A549 (cell line): ENCODE results near the gene NEGR1. TPM values are rescaled to one million over a fixed set of nuclear protein-coding genes. Genes with fewer than 3 reads are reported as not detected.
A peak's percentile ranks its signal among the peaks of the same experiment; 100 is the strongest.

Experiments
- ATAC-seq, 2 experiments: fragments of 200-7000 bp in 1 of 2; fragments of >200 bp in 1 of 2; cut with Nextera tagmentation in 1 of 2; cut with Tn5 transposase in 1 of 2; 3 replicates each; pipeline versions ENCODE4 v1.8.0 to v1.9.1; 2018 to 2020; ENCODE audit warnings: mild to moderate bottlenecking in 1 of 2, moderate library complexity in 1 of 2
- CTCF ChIA-PET: fragments of 300-600 bp; sonication (Branson Sonifier 250); formaldehyde crosslinking; extraction: SDS; loops from one replicate; lab custom pipeline; 2021; ENCODE audit warnings: antibody characterized with exemption, inconsistent platforms; lab: Yijun Ruan, JAX
- POLR2A ChIA-PET: fragments of 350-600 bp; formaldehyde crosslinking; extraction: SDS; loops from one replicate; lab custom pipeline; 2021; ENCODE audit warnings: antibody characterized with exemption, inconsistent platforms; lab: Yijun Ruan, JAX
- DNase-seq, 2 experiments: peaks; one replicate each; pipeline versions ENCODE4 v3.0.0 to v3.0.0-alpha.2; 2011 to 2016; ENCODE audit warnings: low read depth in 1 of 2, low spot score in 1 of 2
- FAIRE-seq: peaks from 2 replicates; lab custom pipeline; 2011; peaks lifted over from hg19 to GRCh38; lab: Jason Lieb, UNC
- H3K27ac ChIP-seq, 2 experiments: fragments of >200 bp; sonication (Bioruptor Twin); formaldehyde crosslinking; 3 replicates each; pipeline ENCODE4 v1.5.1; 2016 to 2017
- H3K4me1 ChIP-seq: fragments of >200 bp; sonication (Bioruptor Twin); formaldehyde crosslinking; 3 replicates; pipeline ENCODE4 v1.6.1; 2016
- H3K4me2 ChIP-seq: fragments of >200 bp; sonication (Bioruptor Twin); formaldehyde crosslinking; 3 replicates; pipeline ENCODE4 v1.6.1; 2016
- H3K4me3 ChIP-seq: fragments of >200 bp; sonication (Bioruptor Twin); formaldehyde crosslinking; 3 replicates; pipeline ENCODE4 v1.5.1; 2016
- H3K9me3 ChIP-seq: fragments of >200 bp; sonication (Bioruptor Twin); formaldehyde crosslinking; 3 replicates; pipeline ENCODE4 v1.6.1; 2016
- BCL3 ChIP-seq: fragments of >200 bp; sonication (Bioruptor Twin); formaldehyde crosslinking; IDR thresholded peaks from 3 replicates; pipeline ENCODE4 v1.6.1; 2016
- BHLHE40 ChIP-seq: IDR thresholded peaks from 2 replicates; pipeline ENCODE4 v1.6.1; 2012; ENCODE audit warnings: low read depth, low read length, inconsistent platforms
- EHMT2 ChIP-seq: fragments of 200-600 bp; sonication (generic); IDR thresholded peaks from 2 replicates; pipeline ENCODE4 v1.6.1; 2016; ENCODE audit warnings: antibody characterized with exemption, low read depth, mild to moderate bottlenecking, moderate library complexity
- ELK1 ChIP-seq: fragments of 150-350 bp; IDR thresholded peaks from 2 replicates; pipeline ENCODE4 v1.6.1; 2014; ENCODE audit warnings: low read depth, mild to moderate bottlenecking, low read length
- ESRRA ChIP-seq: fragments of 150-350 bp; IDR thresholded peaks from 2 replicates; pipeline ENCODE4 v1.6.1; 2014; ENCODE audit warnings: mild to moderate bottlenecking, low read length, borderline replicate concordance
- FOSB ChIP-seq: fragments of 250-450 bp; sonication (Bioruptor Pico); IDR thresholded peaks from 2 replicates; pipeline ENCODE4 v1.5.0; 2020; ENCODE audit warnings: mild to moderate bottlenecking, moderate library complexity
- GATA3 ChIP-seq: IDR thresholded peaks from 2 replicates; pipeline ENCODE4 v1.6.1; 2012; ENCODE audit warnings: borderline replicate concordance
- HEYL ChIP-seq: fragments of 250-450 bp; sonication (Bioruptor Pico); IDR thresholded peaks from 2 replicates; pipeline ENCODE4 v1.8.0; 2021; ENCODE audit warnings: mild to moderate bottlenecking, moderate library complexity
- HOXB5 ChIP-seq: fragments of 250-450 bp; sonication (Bioruptor Pico); IDR thresholded peaks from 2 replicates; pipeline ENCODE4 v1.5.0; 2020; ENCODE audit warnings: mild to moderate bottlenecking, moderate library complexity
- MAX ChIP-seq: IDR thresholded peaks from 2 replicates; pipeline ENCODE4 v1.6.1; 2012
- MYC ChIP-seq: IDR thresholded peaks from 2 replicates; pipeline ENCODE4 v1.6.1; 2012; ENCODE audit warnings: mild to moderate bottlenecking, inconsistent platforms, low read length, improper control_type of control experiment, borderline replicate concordance
- NFE2L2 ChIP-seq: fragments of 150-350 bp; conservative IDR thresholded peaks from 2 replicates; pipeline ENCODE4 v1.6.1; 2014; ENCODE audit warnings: low read length
- POLR2A ChIP-seq: IDR thresholded peaks from 2 replicates; pipeline ENCODE4 v1.6.1; 2012; ENCODE audit warnings: mild to moderate bottlenecking, low read length
- POLR2AphosphoS2 ChIP-seq: conservative IDR thresholded peaks from 2 replicates; pipeline ENCODE4 v1.6.1; 2012; ENCODE audit warnings: low read length, improper control_type of control experiment, inconsistent platforms
- RAD21 ChIP-seq, 2 experiments: fragments of >200 bp in 1 of 2; sonication (Bioruptor Twin) in 1 of 2; formaldehyde crosslinking in 1 of 2; IDR thresholded peaks in 1 of 2; conservative IDR thresholded peaks in 1 of 2; 2 replicates in 1 of 2; 3 replicates in 1 of 2; pipeline ENCODE4 v1.6.1; 2012 to 2018; ENCODE audit warnings: inconsistent platforms in 1 of 2
- RARB ChIP-seq: fragments of 250-450 bp; sonication (Bioruptor Pico); IDR thresholded peaks from 2 replicates; pipeline ENCODE4 v1.8.0; 2021; ENCODE audit warnings: mild to moderate bottlenecking, moderate library complexity
- RCOR1 ChIP-seq: fragments of 150-350 bp; IDR thresholded peaks from 2 replicates; pipeline ENCODE4 v1.6.1; 2014; ENCODE audit warnings: antibody characterized with exemption, low read length, low read depth
- RFX5 ChIP-seq: fragments of 450-650 bp; IDR thresholded peaks from 2 replicates; pipeline ENCODE4 v1.7.1; 2014; ENCODE audit warnings: antibody characterized with exemption, mild to moderate bottlenecking, moderate library complexity
- RNF2 ChIP-seq: fragments of 200-600 bp; sonication (generic); IDR thresholded peaks from 2 replicates; pipeline ENCODE4 v1.6.1; 2016; ENCODE audit warnings: low read depth, mild to moderate bottlenecking, antibody characterized with exemption, moderate library complexity, borderline replicate concordance
- SMC3 ChIP-seq: fragments of >200 bp; sonication (Bioruptor Twin); formaldehyde crosslinking; IDR thresholded peaks from 3 replicates; pipeline ENCODE4 v1.6.1; 2018; ENCODE audit warnings: inconsistent platforms
- TFCP2L1 ChIP-seq: fragments of 250-450 bp; sonication (Bioruptor Pico); IDR thresholded peaks from 2 replicates; pipeline ENCODE4 v1.5.0; 2021; ENCODE audit warnings: mild to moderate bottlenecking
- TP53 ChIP-seq: fragments of 250-450 bp; sonication (Bioruptor Pico); IDR thresholded peaks from 2 replicates; pipeline ENCODE4 v1.5.0; 2021; ENCODE audit warnings: mild to moderate bottlenecking, moderate library complexity
- USF2 ChIP-seq: fragments of 450-650 bp; IDR thresholded peaks from 2 replicates; pipeline ENCODE4 v1.6.1; 2014; ENCODE audit warnings: antibody characterized with exemption
- ZC3H11A ChIP-seq: fragments of 450-650 bp; IDR thresholded peaks from 2 replicates; pipeline ENCODE4 v1.6.1; 2014; ENCODE audit warnings: antibody characterized with exemption, mild to moderate bottlenecking
- WGBS: methylation state at CpG from one replicate; pipeline ENCODE4 v1.1.6; 2017; ENCODE audit errors: missing lambda C conversion rate; 5-methylcytosine and 5-hydroxymethylcytosine counted together
- polyA plus RNA-seq, 4 experiments: library from polyadenylated mRNA; depleted of rRNA in 3 of 4; stranded (reverse); fragments of >200 nt; fragmentation: RNase III in 1 of 4; extraction: RNeasy Plus Mini Kit Qiagen cat#74134 plus additional on column Dnase treatment in 1 of 4; gene quantifications; 2 replicates in 3 of 4; 3 replicates in 1 of 4; pipeline ENCODE4 v1.2.3, GENCODE V29; 2011 to 2017

NEGR1 gene
- polyA plus RNA-seq, 2 of the 4 experiments (the other 2 are of a cell fraction): not detected

- ChIA-PET POLR2A (no interaction called here), CTCF (no interaction called here)
- H3K4me1 ChIP-seq: peaks cover 7% of the 10 kb centered on the region; the same call in 2 of the 3 replicates
- H3K4me2 ChIP-seq: no peak overlapping the region
- no peak overlapping the region for H3K4me3 ChIP-seq
- FAIRE-seq (no peak), DNase-seq (no peak), ATAC-seq (no peak)
- H3K9me3 ChIP-seq: no peaks in the 10 kb centered on the region
- H3K27ac ChIP-seq: no peak overlapping the region
- no peak for TF ChIP-seq RARB
- no peak for TF ChIP-seq RFX5
- no peak for TF ChIP-seq BCL3
- no peak for TF ChIP-seq FOSB (CRISPR knock-in tag)
- no peak for TF ChIP-seq USF2
- no peak for TF ChIP-seq POLR2AphosphoS2
- TF ChIP-seq MAX: no peak
- no peak for TF ChIP-seq HOXB5 (CRISPR knock-in tag)
- TF ChIP-seq POLR2A: no peak
Measured at GRCh38 chr1:72288886-72289285, 6.5 kb upstream of the NEGR1 start.

GRCh38 chr1:72286401-72286800, 4.1 kb upstream of the NEGR1 start:
- FAIRE-seq (no peak), ATAC-seq (no peak), DNase-seq (no peak)
- no peak overlapping the region for H3K4me2 ChIP-seq
- TF ChIP-seq ELK1: no peak
- no peak for TF ChIP-seq POLR2AphosphoS2
- TF ChIP-seq HEYL: no peak
- H3K9me3 ChIP-seq: no peaks in the 10 kb centered on the region
- H3K27ac ChIP-seq: no peak overlapping the region
- peaks cover 7% of the 10 kb centered on the region; the same call in 2 of the 3 replicates for H3K4me1 ChIP-seq
- CTCF ChIA-PET: no interaction called here
- POLR2A ChIA-PET: no interaction called here
- H3K4me3 ChIP-seq: no peak overlapping the region
- 28% methylated on average over 2 of the region's 4 CpGs for WGBS

- ATAC-seq (no peak), FAIRE-seq (no peak), DNase-seq (no peak)
- POLR2A ChIA-PET: no interaction called here
- Histone ChIP-seq H3K4me1 (peaks cover 7% of the 10 kb centered on the region; the same call in 2 of the 3 replicates), H3K4me3 (no peak overlapping the region), H3K4me2 (peak overlapping the region; percentile 85; the same call in 2 of the 3 replicates), H3K9me3 (no peaks in the 10 kb centered on the region)
- TF ChIP-seq EHMT2 (no peak), SMC3 (no peak), TP53 (CRISPR knock-in tag) (no peak), FOSB (CRISPR knock-in tag) (no peak), BHLHE40 (no peak), GATA3 (no peak), MYC (no peak), ESRRA (no peak), RAD21 (conservative IDR thresholded peaks at IDR 0.05 in 1 of 2, IDR thresholded peaks at IDR 0.05 in 1 of 2) (no peak), RNF2 (no peak), BCL3 (no peak), ZC3H11A (no peak), RCOR1 (no peak), NFE2L2 (no peak), RFX5 (no peak), USF2 (no peak), ELK1 (no peak), HOXB5 (CRISPR knock-in tag) (no peak), TFCP2L1 (CRISPR knock-in tag) (no peak)
- TF ChIP-seq, all 56 proteins: peak for 0
- CTCF ChIA-PET: no interaction called here
- H3K27ac ChIP-seq: no peak overlapping the region
- 2% methylated on average over 3 of the region's 3 CpGs for WGBS
Measured at GRCh38 chr1:72285074-72285425, 2.7 kb upstream of the NEGR1 start.
